ENCODE results near the gene LAMA3. TPM values are rescaled to one million over a fixed set of nuclear protein-coding genes. Genes with fewer than 3 reads are reported as not detected.

LAMA3 gene
- total RNA-seq, 1 donor from 2014 or later: 106 TPM

DNA sequence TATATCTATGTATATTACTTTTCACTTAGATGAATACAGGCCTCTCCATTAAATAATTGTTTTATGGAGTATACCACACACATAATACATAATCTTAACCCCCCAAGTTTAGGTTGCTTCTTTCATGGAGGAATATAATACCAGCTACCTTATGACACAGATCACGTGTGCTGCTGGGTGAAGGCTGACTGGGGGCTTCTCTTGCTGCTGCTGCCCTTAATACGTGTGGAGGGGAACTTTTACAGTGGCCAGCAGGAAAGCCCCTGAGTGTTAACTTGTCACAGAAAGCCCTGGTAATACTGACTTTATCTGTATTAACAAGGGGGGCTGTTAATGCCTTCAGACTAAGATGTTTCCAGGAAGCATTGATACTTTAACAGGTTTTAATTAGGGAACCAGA lies 63.1 kb downstream of the LAMA3 start:
- Histone ChIP-seq H3K4me1 (peaks cover 4% of the 10 kb centered on the region), H3K4me3 (no peak overlapping the region), H3K27me3 (no peaks in the 10 kb centered on the region), H3K36me3 (peaks cover 0 to 14% of the 10 kb centered on the region in 2 donors), H3K9me3 (no peaks in the 10 kb centered on the region), H3K27ac (no peak overlapping the region)
- intact Hi-C loops (cut with DNase I): no loop called here
- TF ChIP-seq POLR2A (IDR thresholded peaks at IDR 0.05) (no peak), POLR2AphosphoS5 (IDR thresholded peaks at IDR 0.05; ENCODE audit: insufficient read depth in 1 of 2, low read depth in 1 of 2) (no peak)
- TF ChIP-seq, protein P1, sequence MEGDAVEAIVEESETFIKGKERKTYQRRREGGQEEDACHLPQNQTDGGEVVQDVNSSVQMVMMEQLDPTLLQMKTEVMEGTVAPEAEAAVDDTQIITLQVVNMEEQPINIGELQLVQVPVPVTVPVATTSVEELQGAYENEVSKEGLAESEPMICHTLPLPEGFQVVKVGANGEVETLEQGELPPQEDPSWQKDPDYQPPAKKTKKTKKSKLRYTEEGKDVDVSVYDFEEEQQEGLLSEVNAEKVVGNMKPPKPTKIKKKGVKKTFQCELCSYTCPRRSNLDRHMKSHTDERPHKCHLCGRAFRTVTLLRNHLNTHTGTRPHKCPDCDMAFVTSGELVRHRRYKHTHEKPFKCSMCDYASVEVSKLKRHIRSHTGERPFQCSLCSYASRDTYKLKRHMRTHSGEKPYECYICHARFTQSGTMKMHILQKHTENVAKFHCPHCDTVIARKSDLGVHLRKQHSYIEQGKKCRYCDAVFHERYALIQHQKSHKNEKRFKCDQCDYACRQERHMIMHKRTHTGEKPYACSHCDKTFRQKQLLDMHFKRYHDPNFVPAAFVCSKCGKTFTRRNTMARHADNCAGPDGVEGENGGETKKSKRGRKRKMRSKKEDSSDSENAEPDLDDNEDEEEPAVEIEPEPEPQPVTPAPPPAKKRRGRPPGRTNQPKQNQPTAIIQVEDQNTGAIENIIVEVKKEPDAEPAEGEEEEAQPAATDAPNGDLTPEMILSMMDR (IDR thresholded peaks at IDR 0.05): no peak
- DNase-seq (ENCODE audit: extremely low spot score in 2 of 2): no peak

DNA sequence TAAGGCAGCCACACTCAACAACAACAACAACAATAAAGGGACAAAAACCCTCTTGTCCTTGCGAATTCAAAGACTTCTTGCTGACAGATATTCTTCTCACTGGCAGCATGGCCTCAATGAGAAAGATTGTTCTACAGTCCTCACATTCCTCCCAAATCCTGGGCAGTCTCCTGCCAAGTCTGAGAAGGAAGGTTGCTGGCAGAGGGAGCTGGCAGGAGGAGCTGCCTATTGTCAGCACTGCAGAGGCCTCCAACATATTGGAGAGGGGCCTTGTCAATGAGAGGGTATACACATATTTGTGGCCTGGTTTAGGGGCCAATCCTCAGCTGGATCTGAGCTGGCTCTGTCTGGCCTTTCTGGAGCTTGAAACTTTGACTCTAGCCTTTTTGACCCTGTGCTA lies 63.5 kb downstream of the LAMA3 start:
- no peak for DNase-seq (ENCODE audit: extremely low spot score in 2 of 2)
- Histone ChIP-seq H3K9me3 (no peaks in the 10 kb centered on the region), H3K27ac (no peak overlapping the region), H3K4me3 (no peak overlapping the region), H3K4me1 (peaks cover 4% of the 10 kb centered on the region), H3K36me3 (peaks cover 0 to 14% of the 10 kb centered on the region in 2 donors), H3K27me3 (no peaks in the 10 kb centered on the region)
- intact Hi-C loops (cut with DNase I): no loop called here
- no peak for TF ChIP-seq POLR2A (IDR thresholded peaks at IDR 0.05)
- no peak for TF ChIP-seq POLR2AphosphoS5 (IDR thresholded peaks at IDR 0.05; ENCODE audit: insufficient read depth in 1 of 2, low read depth in 1 of 2)
- TF ChIP-seq, protein P1 (IDR thresholded peaks at IDR 0.05): no peak

DNA sequence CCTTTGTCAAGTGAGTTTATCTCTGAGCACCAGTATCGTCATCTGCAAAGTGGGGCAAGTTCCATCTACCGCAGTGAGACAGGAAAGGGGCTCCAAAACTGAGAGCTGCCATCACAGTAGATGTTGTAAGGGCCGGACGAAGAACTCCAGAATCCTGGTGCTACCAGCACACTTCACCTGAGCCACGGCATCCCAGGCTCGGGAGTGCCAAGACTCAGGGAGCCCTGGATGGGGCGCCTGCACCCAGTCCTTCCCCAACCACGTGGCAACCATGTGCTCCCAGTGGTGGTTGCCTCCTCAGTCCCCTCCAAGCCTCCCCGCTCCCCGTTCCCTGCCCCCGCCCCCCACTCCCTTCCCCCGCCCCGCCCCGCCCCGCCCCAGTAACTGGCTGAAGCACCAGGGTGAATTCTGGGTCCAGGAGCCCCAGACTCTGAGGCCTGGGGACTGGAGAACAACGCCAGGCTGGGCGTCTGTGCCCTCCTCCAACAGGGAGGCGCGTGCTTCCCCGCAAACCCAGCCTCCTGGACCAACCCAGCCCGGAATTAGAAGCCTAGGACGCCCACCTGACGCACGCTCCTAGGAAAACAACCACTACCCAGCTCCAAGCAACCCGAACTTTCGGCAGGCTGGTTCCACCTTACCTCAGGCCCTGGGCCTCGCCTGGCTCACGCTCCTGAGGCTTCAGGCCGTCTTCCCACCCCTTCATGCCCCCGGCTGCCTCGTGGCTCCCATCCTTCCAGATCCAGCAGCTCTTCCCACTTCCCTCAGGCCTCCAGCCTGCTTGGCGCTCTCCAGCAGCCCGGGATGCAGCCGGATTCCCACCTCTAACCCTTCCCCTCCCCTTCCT lies 67.6 kb downstream of the LAMA3 start:
- no peaks in the 10 kb centered on the region for H3K9me3 ChIP-seq
- no peak for TF ChIP-seq POLR2A (IDR thresholded peaks at IDR 0.05)
- TF ChIP-seq POLR2AphosphoS5 (IDR thresholded peaks at IDR 0.05; ENCODE audit: insufficient read depth in 1 of 2, low read depth in 1 of 2): no peak
- TF ChIP-seq, protein P1 (IDR thresholded peaks at IDR 0.05): no peak
- no peak for DNase-seq (ENCODE audit: extremely low spot score in 2 of 2)
- intact Hi-C loops (cut with DNase I): no loop called here
- no peak overlapping the region for H3K4me3 ChIP-seq
- H3K27me3 ChIP-seq: no peaks in the 10 kb centered on the region
- H3K4me1 ChIP-seq: peaks cover 4% of the 10 kb centered on the region
- H3K27ac ChIP-seq: no peak overlapping the region
- H3K36me3 ChIP-seq: peaks cover 0 to 14% of the 10 kb centered on the region in 2 donors

DNA sequence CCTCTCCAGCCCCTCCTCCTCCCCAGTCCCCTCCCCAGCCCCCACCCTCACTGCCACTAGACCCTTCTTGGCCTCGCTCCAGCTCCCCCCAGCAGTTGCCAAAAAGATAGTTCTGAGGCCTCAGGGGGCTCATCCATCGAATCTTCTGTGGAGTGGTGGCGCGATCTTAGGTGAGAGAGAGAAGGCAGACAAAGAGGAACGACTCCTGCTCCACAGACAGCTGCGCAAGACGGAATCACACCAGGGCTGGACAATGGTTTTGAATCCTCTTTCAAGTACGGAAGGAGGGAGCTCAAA lies 68.1 kb downstream of the LAMA3 start:
- Histone ChIP-seq H3K27me3 (no peaks in the 10 kb centered on the region), H3K27ac (no peak overlapping the region), H3K9me3 (no peaks in the 10 kb centered on the region), H3K4me3 (no peak overlapping the region), H3K36me3 (peaks cover 0 to 14% of the 10 kb centered on the region in 2 donors), H3K4me1 (peaks cover 4% of the 10 kb centered on the region)
- no peak for DNase-seq (ENCODE audit: extremely low spot score in 2 of 2)
- TF ChIP-seq POLR2AphosphoS5 (IDR thresholded peaks at IDR 0.05; ENCODE audit: insufficient read depth in 1 of 2, low read depth in 1 of 2) (no peak), POLR2A (IDR thresholded peaks at IDR 0.05) (no peak)
- TF ChIP-seq, protein P1 (IDR thresholded peaks at IDR 0.05): no peak
- intact Hi-C loops (cut with DNase I): no loop called here

DNA sequence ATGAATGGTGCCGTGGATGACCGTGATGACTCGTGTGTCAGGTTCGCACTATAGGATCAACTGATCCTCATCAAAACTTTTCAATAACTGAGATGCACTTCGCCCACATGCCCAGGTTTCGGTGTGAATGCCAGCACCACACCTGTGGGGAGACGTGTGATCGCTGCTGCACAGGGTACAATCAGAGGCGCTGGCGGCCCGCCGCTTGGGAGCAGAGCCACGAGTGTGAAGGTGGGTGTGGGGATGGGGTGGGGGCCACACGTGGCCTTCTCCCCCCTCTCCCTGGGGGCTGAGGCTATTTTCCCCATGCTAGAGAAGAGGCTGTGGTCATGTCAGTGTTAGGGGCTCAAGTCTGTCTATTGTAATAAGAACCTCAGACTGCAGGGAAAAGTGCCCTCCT lies 69.0 kb downstream of the LAMA3 start:
- TF ChIP-seq, protein P1 (IDR thresholded peaks at IDR 0.05): no peak
- no peak for TF ChIP-seq POLR2A (IDR thresholded peaks at IDR 0.05)
- no peak for TF ChIP-seq POLR2AphosphoS5 (IDR thresholded peaks at IDR 0.05; ENCODE audit: insufficient read depth in 1 of 2, low read depth in 1 of 2)
- no peak for DNase-seq (ENCODE audit: extremely low spot score in 2 of 2)
- no peaks in the 10 kb centered on the region for H3K4me1 ChIP-seq
- H3K4me3 ChIP-seq: no peak overlapping the region
- H3K36me3 ChIP-seq: peaks cover 0 to 16% of the 10 kb centered on the region in 2 donors
- intact Hi-C loops (cut with DNase I): no loop called here
- no peak overlapping the region for H3K27ac ChIP-seq
- H3K27me3 ChIP-seq: no peaks in the 10 kb centered on the region
- H3K9me3 ChIP-seq: no peaks in the 10 kb centered on the region
